PFSK-1 (cell line): ENCODE measurements around the gene CAV3.

Source experiments
- FOXP2 ChIP-seq: optimal IDR thresholded peaks from 2 replicates; pipeline ENCODE3; 2011; ENCODE audit warnings: borderline replicate concordance, control low read depth, inconsistent platforms; ENCODE audit not compliant: insufficient read depth; ENCODE audit errors: extremely low read length, extremely low read depth
- POLR2AphosphoS5 ChIP-seq: IDR thresholded peaks from 2 replicates; pipeline ENCODE4 v1.6.1; 2012; ENCODE audit warnings: low read depth, mild to moderate bottlenecking, control low read depth, low read length, moderate library complexity
- REST ChIP-seq, 2 experiments: IDR thresholded peaks; 2 replicates each; pipeline versions ENCODE4 v1.6.1 to v1.8.0; 2011 to 2012; ENCODE audit warnings: low read depth in 2 of 2, low read length in 2 of 2, control low read depth in 1 of 2, inconsistent platforms in 1 of 2, mild to moderate bottlenecking in 1 of 2, moderate library complexity in 1 of 2; ENCODE audit not compliant: insufficient read depth in 1 of 2
- SIN3A ChIP-seq: IDR thresholded peaks from 2 replicates; pipeline ENCODE4 v1.6.1; 2012; ENCODE audit warnings: mild to moderate bottlenecking, low read length, moderate library complexity, borderline replicate concordance; ENCODE audit not compliant: insufficient read depth
- TAF1 ChIP-seq: IDR thresholded peaks from 2 replicates; pipeline ENCODE4 v1.6.1; 2012; ENCODE audit warnings: low read length, control low read depth, borderline replicate concordance; ENCODE audit not compliant: insufficient read depth

CAV3 gene

GRCh38 chr3:8760506-8760905 is 26.9 kb downstream of the CAV3 start:
- TF ChIP-seq SIN3A (no peak), POLR2AphosphoS5 (no peak), REST (IDR thresholded peaks at IDR 0.05; ENCODE audit: insufficient read depth in 1 of 2, low read depth in 2 of 2, low read length in 2 of 2) (no peak), FOXP2 (no peak), TAF1 (no peak)

GRCh38 chr3:8761866-8762265 is 28.3 kb downstream of the CAV3 start:
- TF ChIP-seq REST (IDR thresholded peaks at IDR 0.05; ENCODE audit: insufficient read depth in 1 of 2, low read depth in 2 of 2, low read length in 2 of 2) (no peak), POLR2AphosphoS5 (no peak), TAF1 (no peak), FOXP2 (no peak), SIN3A (no peak)

- TF ChIP-seq SIN3A (no peak), FOXP2 (no peak), REST (IDR thresholded peaks at IDR 0.05; ENCODE audit: insufficient read depth in 1 of 2, low read depth in 2 of 2, low read length in 2 of 2) (no peak), POLR2AphosphoS5 (no peak), TAF1 (no peak)
These were observed 29.2 kb downstream of the CAV3 start for GRCh38 chr3:8762607-8763377.

- no peak for TF ChIP-seq REST (IDR thresholded peaks at IDR 0.05; ENCODE audit: insufficient read depth in 1 of 2, low read depth in 2 of 2, low read length in 2 of 2)
- TF ChIP-seq SIN3A = no peak
- no peak for TF ChIP-seq POLR2AphosphoS5
- no peak for TF ChIP-seq TAF1
- no peak for TF ChIP-seq FOXP2
These were observed 30.9 kb downstream of the CAV3 start for GRCh38 chr3:8764528-8764927.
